ENCODE measurements around the gene SEC11C.

Gene SEC11C

DNA sequence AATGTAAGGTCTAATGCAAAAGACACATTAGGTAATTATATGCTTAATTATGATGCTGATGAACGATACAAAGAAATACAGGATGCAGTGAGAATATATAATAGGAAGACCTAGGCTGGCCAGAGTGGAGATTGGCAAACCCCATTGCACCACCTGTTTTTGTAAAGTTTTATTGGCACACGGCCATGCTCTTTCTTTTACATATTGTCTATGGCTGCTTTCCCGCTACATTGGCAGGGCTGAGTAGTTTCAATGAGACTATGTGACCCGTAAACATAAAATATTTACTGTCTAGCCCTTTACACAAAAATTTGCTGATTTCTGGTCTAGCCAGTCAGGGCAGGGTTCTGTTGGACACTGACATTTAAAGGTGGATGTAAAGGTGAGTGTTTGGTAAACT, 5.4 kb downstream of the SEC11C start:
- DNase-seq = no peak

DNA sequence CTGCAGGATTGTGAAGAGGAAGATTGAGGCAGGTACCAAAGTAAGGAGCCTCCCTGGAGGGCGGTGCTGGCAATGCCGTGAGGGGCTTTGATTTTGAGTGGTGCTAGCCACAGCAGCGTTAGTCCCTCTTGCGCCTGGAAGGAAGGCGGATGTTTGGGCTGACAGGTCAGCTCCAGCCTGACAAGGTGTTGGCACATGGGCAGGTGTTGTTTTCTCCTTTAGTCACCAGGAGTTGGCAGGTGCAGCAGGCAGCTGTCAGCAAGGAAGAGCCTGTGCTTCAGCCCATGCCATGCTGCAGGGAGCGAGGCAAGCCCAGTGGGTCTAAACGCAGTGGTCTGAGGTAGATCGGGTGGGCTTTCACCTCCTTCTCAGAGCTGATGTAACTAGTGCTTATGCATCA, 8.5 kb downstream of the SEC11C start:
- no peak for DNase-seq

DNA sequence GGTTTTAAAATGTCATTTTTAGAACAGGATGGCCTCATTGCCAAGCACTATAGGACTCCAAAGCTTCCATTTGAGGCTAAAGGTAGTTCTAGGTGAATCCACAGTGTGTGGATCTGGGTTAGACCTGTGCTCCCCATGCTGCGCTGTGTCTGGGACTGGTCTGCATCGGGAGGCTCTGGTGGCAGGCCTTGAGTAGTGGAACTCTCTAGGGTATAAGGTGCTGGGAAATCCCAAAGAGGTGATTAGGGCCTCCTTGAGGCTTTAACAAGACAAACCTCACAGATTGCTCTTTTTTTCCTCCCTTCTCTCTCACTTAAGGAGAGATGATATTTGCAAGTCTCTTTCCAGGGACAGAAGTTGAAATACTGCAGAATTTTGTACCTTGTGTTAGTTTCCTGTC, 9.3 kb downstream of the SEC11C start:
- DNase-seq = no peak

DNA sequence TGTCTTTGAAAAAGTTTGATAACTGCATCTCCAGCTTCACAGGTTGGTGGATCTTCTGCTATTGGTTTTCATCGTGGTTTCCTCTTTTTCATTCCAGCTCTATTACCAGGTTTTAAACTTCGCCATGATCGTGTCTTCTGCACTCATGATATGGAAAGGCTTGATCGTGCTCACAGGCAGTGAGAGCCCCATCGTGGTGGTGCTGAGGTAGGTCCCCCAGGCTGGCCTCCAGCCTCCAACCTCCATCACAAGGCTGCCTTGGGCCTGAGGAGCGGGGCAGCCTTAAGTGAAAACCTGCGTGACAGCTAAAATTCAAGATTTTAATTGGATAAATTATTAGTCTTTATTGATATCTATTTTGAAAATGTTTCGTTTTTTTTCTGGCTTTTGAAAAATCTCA, 9.7 kb downstream of the SEC11C start:
- DNase-seq = no peak

DNA sequence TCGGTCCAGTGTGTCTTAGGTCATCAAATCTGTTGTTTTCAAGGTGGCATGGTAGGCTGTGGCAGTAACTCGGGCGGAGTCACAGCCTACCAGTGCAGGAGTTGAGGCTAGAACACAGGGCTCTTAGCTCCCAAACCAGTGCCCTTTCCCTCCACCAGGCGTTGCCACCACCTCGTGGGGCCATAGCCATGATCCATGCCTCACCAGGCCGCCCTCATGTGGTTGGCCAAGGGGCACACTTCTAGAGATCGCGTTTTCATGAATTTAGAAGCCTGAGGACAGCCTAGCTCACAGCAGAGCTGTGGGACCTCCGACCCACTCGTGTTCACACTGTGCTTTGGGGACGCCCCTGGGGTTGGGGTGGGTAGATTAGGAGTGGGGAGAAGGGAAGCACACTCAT, 10.6 kb downstream of the SEC11C start:
- no peak for DNase-seq

DNA sequence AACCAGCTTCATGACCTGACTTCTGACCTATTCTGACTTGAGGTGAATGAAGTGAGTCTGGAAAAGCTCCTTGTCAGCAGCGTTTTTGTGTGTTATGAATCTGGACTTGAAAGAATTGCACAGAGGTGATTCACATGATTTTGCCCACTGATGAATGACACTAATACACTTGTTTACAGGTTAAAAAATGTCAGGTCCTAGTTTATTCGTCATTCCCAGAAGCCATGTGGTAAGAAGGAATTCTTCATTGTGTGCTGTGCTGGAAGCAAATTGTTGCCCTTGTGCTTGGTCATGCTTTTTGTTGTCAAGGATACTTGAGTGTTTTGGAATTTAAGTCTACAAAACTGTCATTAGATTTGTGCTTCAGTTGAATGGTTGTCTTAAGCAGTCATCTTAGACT, 15.5 kb downstream of the SEC11C start:
- DNase-seq = no peak

DNA sequence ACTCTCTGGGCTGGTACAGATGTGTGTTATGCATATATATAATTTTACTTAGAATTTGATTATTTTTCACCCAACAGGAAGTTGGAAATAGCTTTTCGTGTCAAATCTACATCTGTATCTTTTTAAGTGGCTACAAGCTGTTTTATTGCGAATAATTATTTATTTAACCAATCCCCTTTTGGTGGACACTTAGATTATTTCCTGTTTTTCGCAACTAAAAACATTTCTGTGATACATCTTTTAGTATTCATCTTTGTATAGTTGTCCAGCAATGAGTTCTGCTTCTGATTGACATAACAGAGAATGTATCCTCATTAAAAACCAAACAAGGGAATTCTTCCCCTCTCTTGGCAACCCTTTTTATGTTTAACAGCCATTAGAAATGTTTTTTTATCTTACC, 16.6 kb downstream of the SEC11C start:
- no peak for DNase-seq

DNA sequence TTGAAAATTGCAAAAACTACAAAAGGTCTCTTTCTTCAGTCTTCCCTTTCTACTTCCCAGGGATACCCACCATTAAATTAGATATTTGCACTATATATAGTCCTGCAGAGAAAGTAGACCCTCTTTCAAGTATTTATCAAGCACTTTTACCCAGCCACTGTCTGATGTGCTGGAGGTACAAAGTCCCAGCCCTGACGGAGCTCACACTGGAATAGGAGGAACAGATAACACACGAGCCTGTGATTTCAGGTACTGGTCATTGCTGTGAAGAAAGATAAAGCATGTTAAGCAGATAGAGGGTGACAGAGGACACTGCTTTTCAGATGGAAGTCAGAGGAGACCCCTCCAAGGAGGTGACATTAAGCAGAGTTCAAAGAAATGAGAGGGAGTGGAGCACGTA, 19.6 kb downstream of the SEC11C start:
- no peak for DNase-seq

DNA sequence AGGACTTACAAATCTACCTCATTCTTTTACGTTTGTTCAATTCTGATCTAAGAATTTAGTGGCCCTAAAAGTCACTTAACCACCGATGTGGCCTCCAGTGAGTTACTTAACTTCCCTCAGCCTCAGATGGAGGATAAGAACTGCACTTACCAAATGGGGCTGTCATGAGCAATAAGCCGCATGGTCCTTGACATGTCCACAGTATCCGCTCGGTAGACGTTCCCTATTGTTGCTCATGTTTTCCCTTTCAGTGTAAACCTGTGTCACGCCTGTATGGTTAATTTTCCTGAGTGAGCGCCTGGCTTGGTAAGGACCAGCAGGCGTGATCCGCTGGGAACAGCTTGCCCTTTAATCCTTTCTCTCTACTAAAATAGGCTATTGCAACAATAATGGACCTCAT, 20.3 kb downstream of the SEC11C start:
- DNase-seq = no peak

DNA sequence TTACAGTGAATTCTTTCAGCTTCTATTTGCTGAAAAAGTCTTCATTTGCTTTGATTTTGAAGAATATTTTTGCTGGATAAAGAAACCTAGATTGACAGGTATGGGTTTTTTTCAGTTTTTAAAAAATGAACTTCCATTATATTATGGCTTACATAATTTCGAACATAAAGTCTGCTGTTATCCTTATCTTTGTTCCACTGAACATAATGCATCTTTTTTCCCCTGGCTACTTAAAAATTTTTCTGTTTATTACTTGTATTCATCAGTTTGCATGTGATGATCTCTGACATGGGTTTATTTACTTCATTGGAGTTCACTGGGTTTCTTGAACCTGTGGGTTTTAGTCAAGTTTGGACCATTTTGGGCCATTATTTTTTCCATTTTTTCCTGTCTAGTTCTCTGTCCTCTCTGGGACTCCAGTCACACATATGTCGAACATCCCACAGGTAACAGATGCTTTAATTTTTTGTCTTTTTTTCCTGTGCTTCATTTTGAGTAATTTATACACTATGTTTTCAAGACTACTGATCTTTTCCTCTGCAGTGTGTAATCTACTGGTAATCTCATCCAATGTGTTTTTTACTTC, 33.1 kb downstream of the SEC11C start:
- no peak for DNase-seq

DNA sequence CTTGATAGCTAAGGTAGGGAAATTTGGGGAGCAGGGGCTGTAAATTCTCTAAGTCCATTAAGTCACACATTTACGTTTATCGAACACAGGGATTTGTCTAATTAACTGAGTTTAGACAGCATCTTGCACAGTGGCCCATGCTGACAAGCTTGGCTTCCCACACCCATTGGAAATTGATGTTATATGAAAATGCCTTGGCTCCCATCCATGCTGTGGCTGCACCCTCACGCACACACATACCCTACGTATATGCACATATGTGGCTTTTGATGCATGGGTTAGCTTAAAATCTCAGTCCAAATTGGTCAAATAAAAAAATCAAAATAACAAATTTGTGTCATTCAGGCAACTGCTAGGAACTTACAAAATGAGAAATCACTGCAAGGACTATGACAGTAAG, 37.8 kb downstream of the SEC11C start:
- no peak for DNase-seq

DNA sequence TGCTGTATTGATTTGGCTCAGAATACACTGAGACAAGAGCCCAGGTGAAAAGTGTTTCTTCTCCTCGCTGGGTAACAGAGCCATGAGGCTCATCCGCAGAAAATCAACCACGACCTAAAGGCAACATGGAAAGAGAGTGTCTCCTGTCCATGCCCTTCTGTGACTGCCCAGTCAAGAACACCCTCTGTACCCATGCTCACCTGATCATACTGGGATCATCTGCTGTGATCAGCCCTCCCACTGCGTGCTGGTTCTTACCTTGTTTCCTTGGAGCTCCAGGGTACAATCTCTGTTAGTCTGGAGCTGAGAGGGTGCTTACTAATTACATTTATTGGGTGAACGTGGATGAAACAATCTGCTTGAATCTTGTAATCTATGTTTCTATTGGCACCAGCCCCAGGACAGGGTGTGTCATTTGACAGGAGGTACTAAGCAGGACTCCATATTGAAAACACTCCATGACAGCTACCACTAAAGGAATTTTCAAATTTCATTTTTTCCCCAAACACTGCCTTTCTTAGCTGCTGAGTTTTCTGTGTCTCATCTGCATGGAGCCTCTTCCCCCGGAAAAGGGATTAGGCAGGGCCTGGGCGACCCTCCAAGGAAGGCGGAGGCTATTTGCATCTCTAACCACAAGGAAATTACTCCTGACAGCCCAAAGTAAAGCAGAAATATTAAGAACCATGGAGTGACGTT, 40.6 kb downstream of the SEC11C start:
- DNase-seq = no peak

DNA sequence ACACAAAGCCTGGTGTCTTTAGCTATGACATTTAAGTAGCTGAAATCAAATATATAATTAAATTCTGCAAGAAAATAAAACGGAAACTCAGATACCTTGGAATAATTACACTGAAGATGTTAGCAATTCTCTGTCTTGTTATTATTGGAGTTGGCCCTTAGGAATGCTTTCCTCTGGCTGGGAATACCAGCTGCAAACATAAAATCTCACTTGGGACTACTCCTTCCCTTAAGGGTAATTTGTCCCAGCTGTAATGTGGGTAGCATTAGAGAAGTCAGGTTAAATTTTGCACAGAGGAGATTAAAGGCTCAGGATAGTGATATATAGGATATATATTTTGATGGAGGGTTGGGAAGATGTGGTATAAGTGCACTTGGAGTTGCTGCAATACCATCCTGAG, 43.0 kb downstream of the SEC11C start:
- DNase-seq = no peak

DNA sequence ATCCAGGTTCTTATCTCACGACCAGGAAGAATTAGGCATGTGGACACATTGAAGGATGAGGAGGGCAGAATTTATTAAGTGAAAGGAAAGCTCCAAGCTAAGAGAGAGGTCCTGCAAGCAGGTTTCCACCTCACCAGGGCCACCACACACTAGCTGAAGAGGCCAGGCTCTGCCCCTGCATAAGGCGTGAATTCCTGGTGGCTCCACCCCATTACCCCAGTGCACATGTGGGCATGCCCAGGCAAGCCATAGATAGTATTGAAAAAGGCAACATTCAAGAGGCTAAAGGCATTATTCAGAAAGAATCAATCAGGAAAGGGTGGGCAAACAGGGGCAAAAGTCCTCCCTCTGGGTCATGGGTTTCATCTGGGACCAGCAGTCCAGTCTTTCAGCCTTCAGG, 49.3 kb downstream of the SEC11C start:
- DNase-seq = no peak

DNA sequence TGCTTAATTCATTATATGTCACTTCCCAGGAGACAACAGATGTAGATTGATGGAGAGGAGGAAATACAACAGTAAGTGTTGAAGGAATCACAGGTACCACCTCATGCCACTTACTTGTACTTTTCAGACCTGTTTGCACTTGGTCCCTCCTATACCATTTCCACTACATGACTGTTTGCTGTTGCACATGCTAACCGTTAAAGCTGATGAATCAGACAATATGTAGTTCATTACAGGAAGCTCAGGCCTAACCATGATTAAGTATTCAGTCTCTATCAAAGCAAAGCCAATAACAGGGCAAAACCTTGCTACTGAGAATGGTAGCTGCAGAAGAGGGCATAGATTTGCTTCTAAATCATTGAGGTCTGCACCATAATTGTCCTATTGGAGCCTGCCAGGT, 50.1 kb downstream of the SEC11C start:
- no peak for DNase-seq

DNA sequence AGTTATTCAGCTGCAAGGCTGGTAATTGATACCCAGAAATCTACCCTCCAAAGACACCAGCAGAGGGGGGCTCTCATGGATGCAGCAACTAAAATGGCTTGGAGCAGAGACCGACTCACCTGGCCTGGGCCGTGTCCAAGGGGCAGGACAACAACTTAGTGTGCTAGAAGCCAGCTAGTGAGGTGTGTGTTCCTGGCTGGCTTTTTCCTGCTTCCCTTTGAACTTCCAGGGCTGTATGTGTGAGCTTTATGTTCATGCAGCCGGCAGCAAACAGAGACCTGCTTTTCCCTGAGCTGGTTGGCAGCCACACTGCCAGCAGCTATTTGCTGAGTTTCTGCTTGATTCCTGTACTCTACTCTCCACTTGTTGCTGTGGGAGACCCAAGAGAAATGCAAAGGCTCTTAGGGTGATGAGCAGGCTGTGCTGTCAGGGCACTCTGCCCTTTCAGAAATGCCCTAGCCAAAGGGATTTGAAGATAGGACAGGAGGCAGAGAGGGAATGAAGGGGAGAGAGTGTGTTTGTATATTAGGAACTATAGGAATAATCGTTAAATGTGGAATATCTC, 56.6 kb downstream of the SEC11C start:
- no peak for DNase-seq

DNA sequence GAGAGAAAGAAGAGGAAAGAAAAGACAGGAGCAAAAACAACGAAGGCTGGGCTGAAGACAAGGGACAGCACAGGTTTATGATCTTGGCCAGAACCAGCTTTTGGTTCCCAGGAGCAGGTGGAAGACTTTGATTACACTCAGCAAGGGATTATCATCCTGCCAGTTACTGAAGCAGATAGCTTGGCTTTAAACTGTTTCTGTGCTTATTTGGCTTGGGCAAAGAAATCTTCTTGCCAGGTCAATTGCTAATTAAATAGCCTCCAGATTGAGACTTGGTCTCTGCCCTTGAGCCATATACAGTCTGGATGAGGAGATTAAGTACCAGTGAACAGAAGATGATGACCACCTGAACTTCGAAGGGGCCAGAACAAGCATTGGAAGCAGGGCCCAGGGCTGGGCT, 58.0 kb downstream of the SEC11C start:
- DNase-seq = no peak

DNA sequence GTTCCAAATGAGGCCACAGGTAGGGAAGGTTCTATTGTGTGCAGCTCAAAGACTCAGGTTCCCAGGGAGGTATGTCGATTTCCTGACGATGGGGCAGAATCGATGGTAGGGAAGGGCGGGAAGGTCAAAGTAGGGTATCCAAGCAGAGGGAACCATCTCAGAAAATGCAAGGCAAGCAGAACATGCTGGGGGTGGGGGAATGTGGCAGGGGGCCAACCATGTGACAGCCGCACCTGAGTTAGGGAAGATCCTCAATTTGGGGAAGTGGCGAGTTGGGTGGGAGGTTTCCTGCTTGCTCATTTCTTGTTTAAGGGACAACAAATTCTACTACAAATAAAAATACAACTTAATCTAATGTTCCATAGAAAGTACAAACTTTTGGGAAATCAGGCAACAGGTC, 58.5 kb downstream of the SEC11C start:
- no peak for DNase-seq

DNA sequence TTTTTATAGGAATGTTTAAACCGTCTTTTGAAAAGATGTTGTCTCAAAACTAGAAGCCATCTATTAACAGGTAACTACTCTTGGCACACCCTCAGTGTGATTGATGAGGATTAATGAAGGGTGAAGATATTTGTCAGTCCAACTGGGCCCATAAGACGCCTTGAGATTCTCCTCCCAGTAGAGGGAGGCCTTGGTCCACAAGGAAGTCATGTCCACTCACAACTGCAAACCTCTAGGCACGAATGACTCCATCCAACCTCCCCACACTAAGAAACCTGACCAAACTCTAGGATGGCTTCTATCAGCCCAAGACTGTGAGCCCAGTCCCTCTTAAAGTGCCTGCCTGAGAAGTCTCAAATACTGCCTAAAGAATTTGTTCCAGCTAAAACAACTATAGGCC, 61.1 kb downstream of the SEC11C start:
- DNase-seq = no peak

DNA sequence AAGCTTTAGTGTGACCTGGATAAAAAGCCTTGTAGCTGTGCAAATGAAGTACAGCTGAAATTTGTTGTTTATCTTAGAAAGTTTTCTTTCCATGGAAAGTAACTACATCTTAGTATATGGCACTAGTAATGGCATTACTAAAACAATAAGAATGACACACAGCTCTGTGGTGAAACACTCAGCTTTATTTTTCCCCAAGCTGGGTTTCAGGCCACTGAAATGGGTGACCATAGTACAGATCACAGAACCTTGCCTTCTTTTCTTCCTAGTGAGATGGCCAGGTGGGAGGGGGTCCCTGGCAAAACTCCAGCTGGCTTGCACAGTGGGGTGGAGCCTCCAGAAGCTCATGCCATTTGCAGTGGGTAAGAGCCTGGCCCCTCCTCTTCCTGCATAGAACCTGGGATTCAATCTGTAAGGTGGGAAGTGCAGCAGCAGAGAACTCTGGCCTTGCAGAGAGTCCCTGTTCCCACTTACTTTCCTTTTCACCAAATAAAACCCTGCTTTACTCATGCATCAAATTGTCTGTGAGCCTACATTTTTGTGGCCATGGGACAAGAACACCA, 62.7 kb downstream of the SEC11C start:
- DNase-seq = no peak

DNA sequence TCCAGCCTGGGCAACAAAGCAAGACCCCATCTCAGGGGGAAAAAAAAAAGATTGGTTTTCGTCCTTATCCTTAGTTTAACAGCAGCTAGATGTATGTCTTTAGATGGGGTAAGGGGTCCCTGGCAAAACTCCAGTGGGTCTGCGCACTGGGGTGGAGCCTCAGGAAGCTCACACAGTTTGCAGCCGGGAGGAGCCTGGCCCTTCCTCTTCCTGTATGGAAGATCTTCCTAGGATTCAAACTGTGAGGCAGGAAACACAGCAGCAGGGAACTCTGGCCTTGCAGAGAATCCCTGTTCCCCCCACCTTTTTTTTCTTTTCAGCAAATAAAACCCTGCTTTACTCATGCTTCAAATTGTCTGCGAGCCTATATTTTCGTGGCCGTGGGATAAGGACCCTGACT, 67.8 kb downstream of the SEC11C start:
- DNase-seq = no peak
